ENCODE data around the gene LHFPL2. TPM values are rescaled to one million over a fixed set of nuclear protein-coding genes. Genes with fewer than 3 reads are reported as not detected.
A peak's percentile ranks its signal among the peaks of the same experiment; 100 is the strongest.
"Not testable (repeated sequence)": the region's sequence is repeated elsewhere in the genome, so short reads cannot be mapped to it uniquely, and the experiment has no call there.

LHFPL2 gene, protein sequence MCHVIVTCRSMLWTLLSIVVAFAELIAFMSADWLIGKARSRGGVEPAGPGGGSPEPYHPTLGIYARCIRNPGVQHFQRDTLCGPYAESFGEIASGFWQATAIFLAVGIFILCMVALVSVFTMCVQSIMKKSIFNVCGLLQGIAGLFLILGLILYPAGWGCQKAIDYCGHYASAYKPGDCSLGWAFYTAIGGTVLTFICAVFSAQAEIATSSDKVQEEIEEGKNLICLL
- total RNA-seq = 10 to 100 TPM in 1 of 4 donors, 1 to 10 TPM in 3; 2.2 to 11.1 (median 6.2) TPM

DNA sequence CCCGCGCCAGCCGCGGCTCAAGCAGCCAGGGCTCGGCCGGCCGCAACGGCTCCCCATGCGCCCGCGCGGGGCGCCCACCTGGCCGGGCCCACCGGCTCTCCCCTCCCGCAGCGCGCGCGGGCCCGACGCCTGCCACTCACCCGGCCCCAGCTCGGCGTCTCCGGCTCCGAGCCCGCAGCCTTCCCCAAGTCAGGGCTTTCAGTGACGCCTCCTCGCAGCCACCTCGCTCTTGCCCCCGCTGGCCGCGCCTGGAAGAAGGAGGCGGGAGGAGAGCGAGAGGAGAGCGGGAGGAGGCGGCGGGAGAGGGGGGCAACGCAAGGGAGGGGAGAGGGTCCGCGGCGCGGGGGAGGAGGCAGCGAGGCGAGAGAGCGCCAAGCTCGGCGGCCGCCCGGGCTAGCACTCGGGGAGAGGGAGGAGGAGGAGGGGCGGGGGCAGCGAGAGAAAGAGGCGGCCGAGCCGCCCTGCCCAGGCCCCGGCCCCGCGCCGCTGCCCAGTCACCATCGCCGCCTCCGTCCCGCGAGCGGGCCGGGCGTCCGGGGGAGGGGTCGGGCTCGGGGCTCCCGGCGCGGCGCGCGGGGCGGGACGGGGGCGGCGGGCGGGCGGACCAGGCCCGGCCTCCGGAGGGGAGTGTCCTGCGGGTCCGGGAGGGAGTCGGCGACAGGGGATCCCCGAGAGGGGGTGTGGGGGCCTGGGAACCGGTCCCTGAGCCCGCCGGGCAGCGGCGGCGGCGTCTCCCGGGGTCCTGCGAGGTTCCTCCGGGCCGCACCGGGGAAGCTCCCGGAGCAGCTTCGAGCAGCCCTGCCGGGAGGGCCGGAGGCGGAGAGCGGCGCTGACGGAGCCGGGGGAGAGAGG, at the start of gene LHFPL2:
TSS of gene LHFPL2 (minus strand) at position 414 of the 852 bp plus-strand sequence. CDS start 138,559 bp downstream, outside the sequence.
- Histone ChIP-seq H3K4me3 (peak within 1 kb of the TSS; percentile 63 to 95 (median 78)), H3K4me1 (peaks cover 4 to 42% (median 14%) of the 10 kb centered on the region in 3 donors), H3K27ac (peak within 1 kb of the TSS; percentile 84 to 96 (median 90)), H3K27me3 (peaks cover 0 to 44% (median 2%) of the 10 kb centered on the region in 4 donors), H3K9me3 (no peaks in the 10 kb centered on the region), H3K36me3 (no peaks in the 10 kb centered on the region)
- 0% methylated on average over 2 of the region's 112 CpGs; no CpG with 5 or more reads in 1 of the 2 donors for WGBS, 2 donors
- intact Hi-C loops (cut with DNase I) = no loop called here
- no peak for DNase-seq
- TF ChIP-seq POLR2A (IDR thresholded peaks at IDR 0.05) = peak in 2 of 4 donors; percentile 19 to 53
- TF ChIP-seq, protein P1, sequence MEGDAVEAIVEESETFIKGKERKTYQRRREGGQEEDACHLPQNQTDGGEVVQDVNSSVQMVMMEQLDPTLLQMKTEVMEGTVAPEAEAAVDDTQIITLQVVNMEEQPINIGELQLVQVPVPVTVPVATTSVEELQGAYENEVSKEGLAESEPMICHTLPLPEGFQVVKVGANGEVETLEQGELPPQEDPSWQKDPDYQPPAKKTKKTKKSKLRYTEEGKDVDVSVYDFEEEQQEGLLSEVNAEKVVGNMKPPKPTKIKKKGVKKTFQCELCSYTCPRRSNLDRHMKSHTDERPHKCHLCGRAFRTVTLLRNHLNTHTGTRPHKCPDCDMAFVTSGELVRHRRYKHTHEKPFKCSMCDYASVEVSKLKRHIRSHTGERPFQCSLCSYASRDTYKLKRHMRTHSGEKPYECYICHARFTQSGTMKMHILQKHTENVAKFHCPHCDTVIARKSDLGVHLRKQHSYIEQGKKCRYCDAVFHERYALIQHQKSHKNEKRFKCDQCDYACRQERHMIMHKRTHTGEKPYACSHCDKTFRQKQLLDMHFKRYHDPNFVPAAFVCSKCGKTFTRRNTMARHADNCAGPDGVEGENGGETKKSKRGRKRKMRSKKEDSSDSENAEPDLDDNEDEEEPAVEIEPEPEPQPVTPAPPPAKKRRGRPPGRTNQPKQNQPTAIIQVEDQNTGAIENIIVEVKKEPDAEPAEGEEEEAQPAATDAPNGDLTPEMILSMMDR (IDR thresholded peaks at IDR 0.05) = peak in 1 of 6 experiments; percentile 5

DNA sequence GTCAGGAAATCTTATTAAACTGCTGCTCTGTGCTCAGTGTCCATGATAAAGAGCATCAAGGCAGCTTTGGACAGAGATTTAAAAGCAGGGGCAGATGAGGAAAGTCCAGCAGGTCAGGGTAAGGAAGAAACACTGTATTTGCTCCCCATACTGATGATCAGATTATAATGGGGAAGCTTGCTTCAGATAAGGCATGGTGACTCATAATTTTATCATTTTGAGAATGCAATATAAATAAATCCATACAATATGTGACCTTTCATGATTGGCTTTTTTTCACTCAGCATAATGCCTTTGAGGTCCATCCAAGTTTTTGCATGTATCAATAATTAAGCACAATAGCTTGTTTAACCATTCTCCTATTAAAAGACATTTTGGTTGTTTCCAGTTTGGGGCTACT, 48.1 kb upstream of the LHFPL2 start:
- no peak for TF ChIP-seq POLR2A (IDR thresholded peaks at IDR 0.05)
- TF ChIP-seq, protein P1 (IDR thresholded peaks at IDR 0.05) = no peak
- no peak for DNase-seq
- intact Hi-C loops (cut with DNase I) = no loop called here
- Histone ChIP-seq H3K27ac (no peak overlapping the region), H3K9me3 (peaks cover 0 to 7% (median 0%) of the 10 kb centered on the region in 3 donors), H3K4me3 (no peak overlapping the region), H3K4me1 (peaks cover 5 to 39% (median 24%) of the 10 kb centered on the region in 3 donors), H3K27me3 (no peaks in the 10 kb centered on the region), H3K36me3 (no peaks in the 10 kb centered on the region)

DNA sequence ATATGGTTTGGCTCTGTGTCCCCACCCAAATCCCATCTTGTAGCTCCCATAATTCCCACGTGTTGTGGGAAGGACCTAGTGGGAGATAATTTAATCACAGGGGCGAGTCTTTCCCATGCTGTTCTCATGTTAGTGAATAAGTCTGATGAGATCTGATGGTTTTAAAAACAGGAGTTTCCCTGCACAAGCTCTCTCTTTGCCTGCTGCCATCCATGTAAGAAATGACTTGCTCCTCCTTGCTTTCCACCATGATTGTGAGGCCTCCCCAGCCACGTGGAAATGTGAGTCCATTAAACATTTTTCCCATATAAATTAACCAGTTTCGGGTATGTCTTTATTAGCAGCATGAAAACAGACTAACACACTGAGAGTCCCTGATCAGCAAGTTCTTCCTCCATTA, 47.5 kb upstream of the LHFPL2 start:
- WGBS, 2 donors = 79 to 84% methylated on average over 4 of the region's 4 CpGs
- H3K27me3 ChIP-seq; H3K9me3 ChIP-seq; intact Hi-C loops (cut with DNase I); DNase-seq; H3K4me3 ChIP-seq; H3K27ac ChIP-seq; H3K36me3 ChIP-seq: not testable (repeated sequence)
- peaks cover 5 to 43% (median 25%) of the 10 kb centered on the region in 3 donors for H3K4me1 ChIP-seq

DNA sequence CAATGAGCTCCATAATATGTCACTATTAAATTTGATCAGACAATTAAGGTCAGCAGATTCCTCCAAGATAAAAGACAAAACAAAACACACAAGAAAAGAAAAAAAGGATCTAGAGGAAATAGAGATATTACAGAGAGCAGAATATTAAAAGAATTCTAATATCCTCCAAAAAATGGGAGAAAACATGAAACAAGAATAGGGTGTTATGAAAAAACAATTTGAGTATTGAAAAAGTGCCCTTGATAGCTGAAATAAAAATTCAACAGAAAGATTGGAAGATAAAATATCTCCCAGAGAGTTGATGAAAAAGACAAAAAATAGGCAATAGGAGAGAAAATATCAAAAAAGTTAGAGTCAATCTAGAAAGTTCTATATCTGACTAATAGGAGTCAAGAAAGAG, 44.8 kb upstream of the LHFPL2 start:
- intact Hi-C loops (cut with DNase I) = no loop called here
- H3K4me3 ChIP-seq = no peak overlapping the region
- no peaks in the 10 kb centered on the region for H3K27me3 ChIP-seq
- peaks cover 0 to 30% (median 14%) of the 10 kb centered on the region in 3 donors for H3K4me1 ChIP-seq
- H3K27ac ChIP-seq = no peak overlapping the region
- TF ChIP-seq, protein P1 (IDR thresholded peaks at IDR 0.05) = no peak
- no peaks in the 10 kb centered on the region for H3K36me3 ChIP-seq
- no peak for DNase-seq
- H3K9me3 ChIP-seq = peaks cover 0 to 7% (median 0%) of the 10 kb centered on the region in 3 donors

DNA sequence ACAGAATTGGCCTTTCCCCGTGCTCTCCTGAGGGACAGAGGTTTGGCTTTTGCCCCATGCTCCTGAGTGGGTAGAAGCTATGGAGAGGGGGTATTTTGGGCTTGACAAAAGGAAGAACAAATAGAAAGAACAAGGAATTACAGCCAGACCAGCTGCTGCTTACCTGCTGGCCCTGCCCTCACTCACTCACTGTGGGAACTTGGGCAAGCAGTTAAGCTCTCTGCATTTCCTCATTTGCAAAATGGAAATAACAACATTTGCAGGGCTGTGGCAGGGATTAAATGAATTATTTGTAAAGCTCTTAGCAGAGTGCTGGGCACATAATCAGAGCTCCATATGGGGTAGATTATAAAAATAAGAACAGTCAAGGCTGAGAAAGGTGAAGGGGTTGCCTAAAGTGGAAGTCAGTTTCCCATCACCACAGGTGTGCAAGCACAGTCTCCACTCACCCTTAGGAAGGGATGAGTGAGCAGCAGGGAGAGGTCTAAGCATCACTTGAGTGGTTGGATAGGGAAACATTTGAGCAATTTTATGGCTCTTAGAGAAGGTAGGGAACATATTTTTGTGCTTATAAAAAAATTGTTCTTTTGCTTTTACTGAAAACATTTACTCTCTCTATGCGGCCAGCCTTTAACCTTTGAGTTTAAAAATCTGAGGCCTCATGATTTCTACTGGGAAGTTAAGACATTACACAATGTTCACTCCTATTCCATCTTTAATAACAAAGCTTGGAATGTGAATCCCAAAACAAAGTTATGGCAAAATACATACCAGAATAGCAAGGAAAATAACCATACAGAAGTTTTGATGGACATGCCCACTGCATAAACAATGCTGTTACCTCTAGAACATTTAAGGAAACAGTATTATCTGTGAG, 42.8 kb upstream of the LHFPL2 start:
- Histone ChIP-seq H3K4me3 (no peak overlapping the region), H3K27me3 (no peaks in the 10 kb centered on the region), H3K36me3 (no peaks in the 10 kb centered on the region), H3K4me1 (peaks cover 0 to 13% (median 7%) of the 10 kb centered on the region in 3 donors), H3K9me3 (peaks cover 0 to 7% (median 0%) of the 10 kb centered on the region in 3 donors), H3K27ac (no peak overlapping the region)
- 80 to 94% methylated on average over 2 of the region's 2 CpGs for WGBS, 2 donors
- DNase-seq = no peak
- TF ChIP-seq, protein P1 (IDR thresholded peaks at IDR 0.05) = no peak
- intact Hi-C loops (cut with DNase I) = no loop called here

Data from esophagus squamous epithelium (tissue), 5 donors.